C4-2B (cell line): ENCODE results near the gene SCFD2.

ENCODE experiments used
- CTCF ChIP-seq: fragments of 450-650 bp; conservative IDR thresholded peaks from 2 replicates; pipeline ENCODE4 v1.5.1; 2017; ENCODE audit warnings: mild to moderate bottlenecking
- ZFX ChIP-seq: fragments of 450-650 bp; IDR thresholded peaks from 2 replicates; pipeline ENCODE4 v1.6.1; 2017

- TF ChIP-seq CTCF (no peak), ZFX (no peak)
Observed at GRCh38 chr4:53349091-53349491, 16.8 kb downstream of the SCFD2 start.
